Astrocyte of the spinal cord (primary cell): Measurements from ENCODE around the gene TNIP1.

ENCODE experiments used
- DNase-seq: peaks from one replicate; pipeline ENCODE4 v3.0.0; 2011; ENCODE audit warnings: low read depth, low spot score
- H3K4me3 ChIP-seq: 2 replicates; pipeline ENCODE4 v1.5.1; 2011; ENCODE audit warnings: low read depth, mild to moderate bottlenecking, low read length, moderate library complexity
- in situ Hi-C: cut with HindIII; loops from 2 replicates; pipeline ENCODE4 v1.10.0; 2017; ENCODE audit warnings: low sequenced_read_pairs
- TF ChIP-seq, protein P1 (sequence below): IDR thresholded peaks from 2 replicates; pipeline ENCODE4 v1.5.1; 2012; ENCODE audit warnings: low read depth, mild to moderate bottlenecking, low read length, inconsistent platforms

The TNIP1 gene

DNA sequence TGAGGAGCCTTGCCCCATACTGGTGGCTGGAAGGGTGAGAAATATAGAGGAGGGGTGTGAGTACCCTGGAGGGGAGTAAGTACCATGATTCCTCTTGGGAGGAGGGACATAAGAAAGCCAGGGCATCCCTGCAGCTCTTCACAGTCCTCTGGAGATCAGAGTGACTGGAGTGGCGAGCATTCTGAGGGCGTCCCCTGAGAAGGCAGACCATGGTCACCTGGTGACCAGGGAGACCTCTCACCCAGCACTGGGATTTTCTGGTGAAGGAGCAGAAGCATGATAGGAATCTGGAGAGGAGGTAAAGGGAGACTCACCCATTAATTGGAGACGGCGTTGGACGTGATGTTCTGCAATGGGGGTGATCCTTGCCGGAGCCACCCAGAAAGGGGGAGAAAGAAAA lies 88.1 kb downstream of the TNIP1 start:
- in situ Hi-C loops = no loop called here
- no peak overlapping the region for H3K4me3 ChIP-seq
- no peak for DNase-seq
- TF ChIP-seq, protein P1, sequence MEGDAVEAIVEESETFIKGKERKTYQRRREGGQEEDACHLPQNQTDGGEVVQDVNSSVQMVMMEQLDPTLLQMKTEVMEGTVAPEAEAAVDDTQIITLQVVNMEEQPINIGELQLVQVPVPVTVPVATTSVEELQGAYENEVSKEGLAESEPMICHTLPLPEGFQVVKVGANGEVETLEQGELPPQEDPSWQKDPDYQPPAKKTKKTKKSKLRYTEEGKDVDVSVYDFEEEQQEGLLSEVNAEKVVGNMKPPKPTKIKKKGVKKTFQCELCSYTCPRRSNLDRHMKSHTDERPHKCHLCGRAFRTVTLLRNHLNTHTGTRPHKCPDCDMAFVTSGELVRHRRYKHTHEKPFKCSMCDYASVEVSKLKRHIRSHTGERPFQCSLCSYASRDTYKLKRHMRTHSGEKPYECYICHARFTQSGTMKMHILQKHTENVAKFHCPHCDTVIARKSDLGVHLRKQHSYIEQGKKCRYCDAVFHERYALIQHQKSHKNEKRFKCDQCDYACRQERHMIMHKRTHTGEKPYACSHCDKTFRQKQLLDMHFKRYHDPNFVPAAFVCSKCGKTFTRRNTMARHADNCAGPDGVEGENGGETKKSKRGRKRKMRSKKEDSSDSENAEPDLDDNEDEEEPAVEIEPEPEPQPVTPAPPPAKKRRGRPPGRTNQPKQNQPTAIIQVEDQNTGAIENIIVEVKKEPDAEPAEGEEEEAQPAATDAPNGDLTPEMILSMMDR = no peak

DNA sequence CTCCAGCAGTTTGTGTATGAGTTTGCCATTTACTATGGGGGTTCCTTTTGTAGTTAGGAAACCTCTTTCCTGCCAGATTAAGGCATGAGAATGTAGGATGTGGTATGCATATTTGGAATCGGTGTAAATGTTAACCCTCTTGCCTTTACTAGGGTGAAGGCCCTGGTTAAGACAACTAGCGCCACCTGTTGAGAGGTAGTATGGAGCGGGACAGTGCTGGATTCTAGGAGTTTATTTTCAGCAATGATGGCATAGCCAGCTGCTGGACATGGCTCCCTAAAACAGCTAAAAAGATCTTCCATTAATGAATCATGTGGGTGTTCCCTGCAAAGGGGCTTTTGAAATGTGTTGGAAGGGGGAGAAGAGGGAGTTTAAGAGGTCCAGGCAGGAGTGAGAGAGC lies 91.1 kb downstream of the TNIP1 start:
- TF ChIP-seq, protein P1 = peak; percentile 4
- DNase-seq = no peak
- in situ Hi-C loops = no loop called here

DNA sequence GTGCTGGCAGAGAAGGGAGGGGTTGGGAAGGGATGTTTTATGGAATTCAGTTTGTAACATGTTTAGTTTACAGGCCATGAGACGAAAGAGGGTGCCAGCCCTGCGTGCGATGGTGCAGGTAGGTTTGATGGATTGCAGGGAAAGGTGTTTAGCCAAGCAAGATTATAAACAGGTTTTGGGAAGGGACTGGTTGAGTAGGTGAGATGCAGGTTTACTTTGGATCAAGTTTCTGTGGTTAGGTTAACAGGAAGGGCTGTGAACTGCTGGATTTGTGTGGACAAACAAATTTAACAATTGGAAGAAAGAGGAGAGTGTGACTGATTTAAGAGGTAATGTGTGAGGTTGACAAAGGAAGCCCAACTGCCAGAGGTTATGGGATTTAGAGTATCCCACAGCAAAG lies 93.1 kb downstream of the TNIP1 start:
- DNase-seq = no peak
- in situ Hi-C loops = no loop called here
- TF ChIP-seq, protein P1 = no peak
- H3K4me3 ChIP-seq = no peak overlapping the region

More for the DNA sequence above, 91.1 kb downstream of the TNIP1 start:
- no peak overlapping the region for H3K4me3 ChIP-seq
